Myocyte (in vitro differentiated cells): ENCODE measurements around the gene SEZ6L2. TPM values are rescaled to one million over a fixed set of nuclear protein-coding genes. Genes with fewer than 3 reads are reported as not detected.
A peak's percentile ranks its signal among the peaks of the same experiment; 100 is the strongest.
"Not testable (repeated sequence)": the region's sequence is repeated elsewhere in the genome, so short reads cannot be mapped to it uniquely, and the experiment has no call there.

ENCODE experiments used
- DNase-seq: peaks from one replicate; pipeline ENCODE4 v3.0.0-alpha.2; 2012; ENCODE audit warnings: low read depth
- total RNA-seq: library from RNA; depleted of rRNA; stranded (reverse); fragments of >200 nt; gene quantifications from 2 replicates; pipeline ENCODE4 v1.2.3, GENCODE V29; 2014

SEZ6L2 gene
- total RNA-seq, 1 donor from 2014 or later, result 6.4 TPM

- no peak for DNase-seq
These were observed 41.1 kb downstream of the SEZ6L2 start for GRCh38 chr16:29858149-29858849.

GRCh38 chr16:29857133-29857760, 42.1 kb downstream of the SEZ6L2 start:
- peak; percentile 86 for DNase-seq

GRCh38 chr16:29854520-29855100, 44.7 kb downstream of the SEZ6L2 start:
- DNase-seq, result no peak

GRCh38 chr16:29852654-29853053, 46.7 kb downstream of the SEZ6L2 start:
- no peak for DNase-seq

- DNase-seq, result no peak
These were observed 48.4 kb downstream of the SEZ6L2 start for GRCh38 chr16:29850998-29851397.

GRCh38 chr16:29849505-29849904, 49.8 kb downstream of the SEZ6L2 start:
- no peak for DNase-seq

- DNase-seq, result peak; percentile 76
These were observed 50.7 kb downstream of the SEZ6L2 start for GRCh38 chr16:29848420-29849297.

GRCh38 chr16:29845656-29846055, 53.7 kb downstream of the SEZ6L2 start:
- no peak for DNase-seq

- no peak for DNase-seq
These were observed 54.6 kb downstream of the SEZ6L2 start for GRCh38 chr16:29844575-29845331.

- peak; percentile 30 for DNase-seq
These were observed 55.4 kb downstream of the SEZ6L2 start for GRCh38 chr16:29843931-29844330.

GRCh38 chr16:29842732-29843346, 56.5 kb downstream of the SEZ6L2 start:
- no peak for DNase-seq

- no peak for DNase-seq
These were observed 57.7 kb downstream of the SEZ6L2 start for GRCh38 chr16:29841631-29842030.

GRCh38 chr16:29840240-29840639, 59.1 kb downstream of the SEZ6L2 start:
- no peak for DNase-seq

GRCh38 chr16:29839822-29840221, 59.5 kb downstream of the SEZ6L2 start:
- no peak for DNase-seq

GRCh38 chr16:29837841-29838240, 61.5 kb downstream of the SEZ6L2 start:
- no peak for DNase-seq

- no peak for DNase-seq
These were observed 62.7 kb downstream of the SEZ6L2 start for GRCh38 chr16:29836623-29837022.

GRCh38 chr16:29835926-29836325, 63.4 kb downstream of the SEZ6L2 start:
- DNase-seq, result no peak

GRCh38 chr16:29834079-29834478, 65.3 kb downstream of the SEZ6L2 start:
- DNase-seq, result no peak

GRCh38 chr16:29833219-29833618, 66.1 kb downstream of the SEZ6L2 start:
- not testable (repeated sequence) for DNase-seq

- DNase-seq, result no peak
These were observed 67.9 kb downstream of the SEZ6L2 start for GRCh38 chr16:29831490-29831889.
